OCI-LY1 (cell line): Measurements from ENCODE around the gene FAM185A.
"Not testable (repeated sequence)": the region's sequence is repeated elsewhere in the genome, so short reads cannot be mapped to it uniquely, and the experiment has no call there.

ENCODE experiments used
- H2AFZ ChIP-seq: fragments of 200-600 bp; sonication (generic), shearing (Covaris generic); 2 replicates; pipeline ENCODE4 v1.6.0; 2014; ENCODE audit warnings: antibody characterized with exemption, mild to moderate bottlenecking, low read length
- H3F3A ChIP-seq: fragments of 200-600 bp; sonication (generic), shearing (Covaris generic); 2 replicates; pipeline ENCODE4 v1.6.0; 2014; ENCODE audit warnings: mild to moderate bottlenecking, antibody characterized with exemption, low read length, moderate library complexity; ENCODE audit not compliant: insufficient read depth
- H3K27ac ChIP-seq: fragments of 200-600 bp; sonication (generic); 2 replicates; pipeline ENCODE4 v1.5.1; 2014; ENCODE audit warnings: low read length, mixed run types, mild to moderate bottlenecking, low read depth; ENCODE audit not compliant: poor library complexity, severe bottlenecking
- H3K27me3 ChIP-seq: fragments of 200-600 bp; sonication (generic); 2 replicates; pipeline ENCODE4 v1.6.0; 2014; ENCODE audit warnings: antibody characterized with exemption, mild to moderate bottlenecking, low read length, moderate library complexity; ENCODE audit not compliant: insufficient read depth
- H3K36me3 ChIP-seq: fragments of 200-600 bp; sonication (generic); 2 replicates; pipeline ENCODE4 v1.6.1; 2014; ENCODE audit warnings: mild to moderate bottlenecking, antibody characterized with exemption, low read length, moderate library complexity, mixed read lengths; ENCODE audit not compliant: insufficient read depth
- H3K4me1 ChIP-seq: fragments of 200-600 bp; sonication (generic); 2 replicates; pipeline ENCODE4 v1.5.1; 2014; ENCODE audit warnings: mild to moderate bottlenecking, low read length, moderate library complexity; ENCODE audit not compliant: insufficient read depth, severe bottlenecking
- H3K4me2 ChIP-seq: fragments of 200-600 bp; sonication (generic), shearing (Covaris generic); 2 replicates; pipeline ENCODE4 v1.6.1; 2014; ENCODE audit warnings: low read length
- H3K4me3 ChIP-seq: fragments of 200-600 bp; sonication (generic); 2 replicates; pipeline ENCODE4 v1.5.1; 2014; ENCODE audit warnings: low read length, low read depth, mild to moderate bottlenecking, mixed read lengths; ENCODE audit not compliant: poor library complexity, severe bottlenecking
- H3K79me2 ChIP-seq: fragments of 200-600 bp; shearing (Covaris generic); 2 replicates; pipeline ENCODE4 v1.6.1; 2016; ENCODE audit warnings: mixed run types, low read length, mixed read lengths; ENCODE audit not compliant: insufficient read depth
- H3K9ac ChIP-seq: fragments of 200-600 bp; sonication (generic), shearing (Covaris generic); 2 replicates; pipeline ENCODE4 v1.6.1; 2014; ENCODE audit warnings: mild to moderate bottlenecking, low read length, mixed read lengths
- H3K9me2 ChIP-seq: fragments of 200-600 bp; sonication (generic), shearing (Covaris generic); 2 replicates; pipeline ENCODE4 v1.6.1; 2014; ENCODE audit warnings: low read depth, mild to moderate bottlenecking, low read length, mixed read lengths
- H3K9me3 ChIP-seq: fragments of 200-600 bp; shearing (Covaris generic); 2 replicates; pipeline ENCODE4 v1.6.1; 2014; ENCODE audit warnings: low read length, mixed read lengths
- H4K20me1 ChIP-seq: fragments of 200-600 bp; sonication (generic), shearing (Covaris generic); 2 replicates; pipeline ENCODE4 v1.6.0; 2016; ENCODE audit warnings: mild to moderate bottlenecking, low read length; ENCODE audit not compliant: insufficient read depth
- CTCF ChIP-seq: fragments of 200-600 bp; sonication (generic), shearing (Covaris generic); IDR thresholded peaks from 2 replicates; pipeline ENCODE4 v1.5.1; 2017; ENCODE audit warnings: mild to moderate bottlenecking, antibody characterized with exemption, low read length, moderate library complexity, mixed read lengths
- EZH2 ChIP-seq: fragments of 200-600 bp; sonication (generic), shearing (Covaris generic); IDR thresholded peaks from 2 replicates; pipeline ENCODE4 v1.8.0; 2017; ENCODE audit warnings: borderline replicate concordance, mixed run types, mild to moderate bottlenecking, antibody characterized with exemption, low read length, moderate library complexity, mixed read lengths

Gene FAM185A

GRCh38 chr7:102795987-102796595, 47.3 kb downstream of the FAM185A start:
- not testable (repeated sequence) for H3K9me3 ChIP-seq, H3K79me2 ChIP-seq, H3K4me3 ChIP-seq, H3K36me3 ChIP-seq, H3K27ac ChIP-seq, H3K27me3 ChIP-seq, H2AFZ ChIP-seq, H4K20me1 ChIP-seq, H3K4me2 ChIP-seq, H3F3A ChIP-seq, H3K9ac ChIP-seq, H3K9me2 ChIP-seq, H3K4me1 ChIP-seq

- no peaks in the 10 kb centered on the region for H4K20me1 ChIP-seq
- no peak overlapping the region for H3K9ac ChIP-seq
- no peaks in the 10 kb centered on the region for H3K9me3 ChIP-seq
- H3K27me3 ChIP-seq = no peaks in the 10 kb centered on the region
- H3K36me3 ChIP-seq = peaks cover 5% of the 10 kb centered on the region; the same call in 1 of the 2 replicates
- TF ChIP-seq CTCF = no peak
- no peak for TF ChIP-seq EZH2
- H2AFZ ChIP-seq = no peak overlapping the region
- no peak overlapping the region for H3K4me3 ChIP-seq
- H3K79me2 ChIP-seq = no peaks in the 10 kb centered on the region
- H3F3A ChIP-seq = no peaks in the 10 kb centered on the region
- no peaks in the 10 kb centered on the region for H3K4me1 ChIP-seq
- no peaks in the 10 kb centered on the region for H3K9me2 ChIP-seq
- no peak overlapping the region for H3K27ac ChIP-seq
- no peak overlapping the region for H3K4me2 ChIP-seq
These were observed 57.8 kb downstream of the FAM185A start for GRCh38 chr7:102806613-102807012.

DNA sequence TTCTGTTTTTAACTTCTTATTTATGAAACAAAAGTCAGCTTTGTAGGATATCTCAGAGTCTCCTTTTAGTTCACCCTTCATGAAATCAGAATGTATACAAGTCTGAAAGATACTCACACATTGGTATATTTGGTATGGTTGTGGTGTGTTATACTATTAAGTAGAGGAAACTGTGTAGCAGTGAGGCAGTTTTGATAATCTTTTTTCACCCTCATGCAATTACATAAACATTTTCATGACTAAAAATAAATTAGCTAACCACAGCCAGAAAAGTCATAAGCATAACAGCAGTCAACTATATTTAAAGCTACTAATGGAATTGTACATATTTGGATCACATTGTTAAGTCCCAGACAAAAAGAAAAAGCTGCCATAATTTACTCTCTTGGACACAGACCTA, 62.1 kb downstream of the FAM185A start:
- H3K36me3 ChIP-seq = peaks cover 5% of the 10 kb centered on the region; the same call in 1 of the 2 replicates
- no peak overlapping the region for H2AFZ ChIP-seq
- H3K27ac ChIP-seq = no peak overlapping the region
- H3K79me2 ChIP-seq = no peaks in the 10 kb centered on the region
- no peak overlapping the region for H3K9ac ChIP-seq
- no peak overlapping the region for H3K4me2 ChIP-seq
- no peaks in the 10 kb centered on the region for H3K27me3 ChIP-seq
- no peaks in the 10 kb centered on the region for H3K9me2 ChIP-seq
- H3F3A ChIP-seq = no peaks in the 10 kb centered on the region
- H4K20me1 ChIP-seq = no peaks in the 10 kb centered on the region
- H3K4me1 ChIP-seq = no peaks in the 10 kb centered on the region
- H3K4me3 ChIP-seq = no peak overlapping the region
- no peaks in the 10 kb centered on the region for H3K9me3 ChIP-seq
- TF ChIP-seq EZH2 (no peak), CTCF (no peak)
